Measurements from ENCODE around the gene CAMK2G.
"Not testable (repeated sequence)": the region's sequence is repeated elsewhere in the genome, so short reads cannot be mapped to it uniquely, and the experiment has no call there.

CAMK2G gene

GRCh38 chr10:73788864-73789658 is 85.3 kb downstream of the CAMK2G start:
- DNase-seq = no peak

- not testable (repeated sequence) for DNase-seq
These were observed 87.1 kb downstream of the CAMK2G start for GRCh38 chr10:73787031-73787800.

- no peak for DNase-seq
These were observed 87.9 kb downstream of the CAMK2G start for GRCh38 chr10:73786512-73786885.

- peak; percentile 29 to 62 for DNase-seq
These were observed 88.4 kb downstream of the CAMK2G start for GRCh38 chr10:73785721-73786511.

GRCh38 chr10:73785211-73785720 is 89.1 kb downstream of the CAMK2G start, which contains the start of gene ZSWIM8:
ZSWIM8 (plus strand) TSS chr10:73785606; CDS start chr10:73785879, 273 bp downstream.
- peak; percentile 91 to 93 for DNase-seq

GRCh38 chr10:73782749-73783085 is 91.6 kb downstream of the CAMK2G start:
- no peak for DNase-seq

GRCh38 chr10:73781879-73782748 is 92.2 kb downstream of the CAMK2G start, which contains the start of gene CHCHD1:
CHCHD1 (plus strand) TSS chr10:73782048; CDS start chr10:73782076, 28 bp downstream.
- DNase-seq = peak; percentile 86 to 88

- no peak for DNase-seq
These were observed 92.8 kb downstream of the CAMK2G start for GRCh38 chr10:73781548-73781878.

GRCh38 chr10:73780966-73781365 is 93.4 kb downstream of the CAMK2G start:
- no peak for DNase-seq

- DNase-seq = no peak
These were observed 94.1 kb downstream of the CAMK2G start for GRCh38 chr10:73780301-73780700.

- DNase-seq = no peak
These were observed 94.7 kb downstream of the CAMK2G start for GRCh38 chr10:73779539-73780197.

- no peak for DNase-seq
These were observed 95.3 kb downstream of the CAMK2G start for GRCh38 chr10:73779018-73779417.

GRCh38 chr10:73774637-73775036 is 99.7 kb downstream of the CAMK2G start:
- DNase-seq = peak; percentile 56 to 66

- DNase-seq = peak in 1 of 2 donors; percentile 19
These were observed 101.0 kb downstream of the CAMK2G start for GRCh38 chr10:73773152-73773879.

GRCh38 chr10:73772281-73773151 is 101.8 kb downstream of the CAMK2G start:
- DNase-seq = peak; percentile 87 to 91

GRCh38 chr10:73771722-73772280 is 102.6 kb downstream of the CAMK2G start:
- peak; percentile 80 to 86 for DNase-seq

GRCh38 chr10:73769396-73769795 is 105.0 kb downstream of the CAMK2G start:
- DNase-seq = no peak

- peak; percentile 66 to 73 for DNase-seq
These were observed 105.5 kb downstream of the CAMK2G start for GRCh38 chr10:73768881-73769280.

GRCh38 chr10:73765066-73765465 is 109.3 kb downstream of the CAMK2G start:
- DNase-seq = no peak

All from CD4-positive, alpha-beta T cell treated with Interleukin-4 for 1 hour (primary cell).